Heart left ventricle (tissue), 16 donors: ENCODE data around the gene FAM216B. TPM values are rescaled to one million over a fixed set of nuclear protein-coding genes. Genes with fewer than 3 reads are reported as not detected.

Experiments
- ATAC-seq, 4 donors: fragments of 200-7000 bp; cut with Tn5 transposase; one replicate each; pipeline ENCODE4 v1.9.1; 2020 to 2022; ENCODE audit warnings: moderate library complexity in 4 of 4, mild to moderate bottlenecking in 3 of 4, moderate number of reproducible peaks in 1 of 4
- DNase-seq, 5 donors: peaks; one replicate each; pipeline ENCODE4 v3.0.0-alpha.2; 2020
- H3K27ac ChIP-seq, 12 donors: fragments of 200-600 bp; sonication (generic) in 4 of 12; one replicate each; pipeline versions ENCODE4 v1.5.0 to v1.8.0; 2016 to 2022; ENCODE audit warnings: mild to moderate bottlenecking in 2 of 12
- H3K27me3 ChIP-seq, 9 donors: fragments of 200-600 bp; sonication (generic) in 2 of 9; one replicate each; pipeline versions ENCODE4 v1.5.1 to v1.8.0; 2016 to 2022; ENCODE audit warnings: mild to moderate bottlenecking in 3 of 9
- H3K36me3 ChIP-seq, 9 donors: fragments of 200-600 bp; sonication (generic) in 2 of 9; one replicate each; pipeline versions ENCODE4 v1.5.0 to v1.8.0; 2018 to 2022; ENCODE audit warnings: mild to moderate bottlenecking in 2 of 9
- H3K4me1 ChIP-seq, 12 donors: fragments of 200-600 bp; sonication (generic) in 4 of 12; one replicate each; pipeline versions ENCODE4 v1.5.0 to v1.8.0; 2016 to 2022; ENCODE audit warnings: mild to moderate bottlenecking in 3 of 12
- H3K4me3 ChIP-seq, 12 donors: fragments of 200-600 bp; sonication (generic) in 4 of 12; one replicate each; pipeline versions ENCODE4 v1.5.0 to v1.8.0; 2017 to 2022; ENCODE audit warnings: mild to moderate bottlenecking in 9 of 12, moderate library complexity in 4 of 12
- H3K9me3 ChIP-seq, 12 donors: fragments of 200-600 bp; sonication (generic) in 4 of 12; one replicate each; pipeline versions ENCODE4 v1.5.0 to v1.8.0; 2016 to 2022; ENCODE audit warnings: mild to moderate bottlenecking in 1 of 12
- CTCF ChIP-seq, 12 donors: fragments of 200-600 bp; sonication (generic) in 4 of 12; IDR thresholded peaks; one replicate each; pipeline versions ENCODE4 v1.5.0 to v1.8.0; 2018 to 2022; ENCODE audit warnings: antibody characterized with exemption in 12 of 12, mild to moderate bottlenecking in 5 of 12
- POLR2A ChIP-seq, 2 donors: fragments of 450-650 bp; IDR thresholded peaks; one replicate each; pipeline ENCODE4 v1.6.1; 2017; ENCODE audit warnings: antibody characterized with exemption in 2 of 2, mild to moderate bottlenecking in 2 of 2, moderate library complexity in 2 of 2
- WGBS, 4 donors: extraction: QIAGEN DNeasy Blood & Tissue Kit in 2 of 4; methylation state at CpG; one replicate each; pipeline versions ENCODE4 v1.1.5 to v1.1.7; 2013 to 2018; 5-methylcytosine and 5-hydroxymethylcytosine counted together
- intact Hi-C, 10 donors: fragments of 100-400 bp; cut with DNase I; formaldehyde crosslinking; loops; one replicate each; pipeline versions ENCODE4 v1.11.1 to v1.14.2; 2022
- polyA plus RNA-seq, 2 donors: library from polyadenylated mRNA; stranded (reverse); fragments of 200-250 nt; gene quantifications; one replicate each; pipeline ENCODE4 v1.2.3, GENCODE V29; 2013
- total RNA-seq, 9 donors: library from RNA; depleted of rRNA in 2 of 9; stranded (reverse); fragments of >200 nt in 2 of 9; fragmentation: NEBNext Ultra II Directional in 3 of 9; extraction: Animal tissue kit (Norgen Biotek cat#: 25700) in 3 of 9; gene quantifications; one replicate each; pipeline versions ENCODE4 v1.1.0 to v1.2.4, GENCODE V29; 2016 to 2023
- donor health status: ischemic (EF 13 %, LVEDD 7.1; RV severe dilation, severe dysfunction).
- donor health status: healthy with polysubstance abuse.
- donor health status: DM: no; HTN: yes; CAD: no.
- donor health status: DM: no; HTN: no; CAD: no.
- donor health status: ischemic (EF 25% LVEDD 6.9; RV normal size, moderate dysfunction).
- donor health status: ischemic (EF 25% LVEDD 5.7; RV mildly dilated, moderate dysfunction).
- donor health status: healthy.
- donor health status: DM: yes; HTN: yes; CAD: no.
- donor health status: ischemic (EF 35%, LVEDD 5.7; RV mildly dilated, moderate dysfunction).
- donor health status: nonischemic (EF 11% LVEDD 7.7; RV severe dilation, severe dysfunction).
- donor health status: DM: yes; HTN: yes; CAD: no.
- donor health status: PGD.
- donor health status: ischemic (EF 29% LVEDD 5.4; RV normal size, mild dysfunction).
- donor health status: nonischemic (EF 23%, LVEDD 6.1; RV moderate dilation, normal function).

FAM216B gene
- total and polyA plus RNA-seq, 11 donors, result 0.07 to 1.3 (median 0.67) TPM

- intact Hi-C loops, result loop anchor here in 1 of 10 donors (5.0 kb wide), 1 partner anchor 40 kb away; no protein-coding TSS in a partner anchor
- no peak for DNase-seq
- Histone ChIP-seq H3K36me3 (no peaks in the 10 kb centered on the region), H3K27ac (peak overlapping the region in 6 of 12 donors; percentile 7 to 50 (median 30)), H3K9me3 (no peaks in the 10 kb centered on the region), H3K4me3 (no peak overlapping the region), H3K27me3 (no peaks in the 10 kb centered on the region), H3K4me1 (peaks cover 0 to 11% (median 0%) of the 10 kb centered on the region in 12 donors)
- peak; percentile 32 to 94 (median 82) for ATAC-seq
- TF ChIP-seq POLR2A (IDR thresholded peaks at IDR 0.05) (no peak), CTCF (IDR thresholded peaks at IDR 0.05) (no peak)
- 44 to 51% (median 48%) methylated on average over 4 of the region's 4 CpGs for WGBS, 4 donors
Measured at GRCh38 chr13:42747399-42747873, 33.9 kb upstream of the FAM216B start.

GRCh38 chr13:42750794-42751193 lies 30.6 kb upstream of the FAM216B start:
- intact Hi-C loops, result no loop called here
- Histone ChIP-seq H3K27me3 (no peaks in the 10 kb centered on the region), H3K36me3 (no peaks in the 10 kb centered on the region), H3K27ac (no peak overlapping the region), H3K9me3 (no peaks in the 10 kb centered on the region), H3K4me1 (peaks cover 0 to 12% (median 2%) of the 10 kb centered on the region in 12 donors), H3K4me3 (no peak overlapping the region)
- TF ChIP-seq CTCF (IDR thresholded peaks at IDR 0.05) (no peak), POLR2A (IDR thresholded peaks at IDR 0.05) (no peak)
- WGBS, 4 donors, result 25 to 45% (median 34%) methylated on average over 5 of the region's 5 CpGs
- ATAC-seq, result peak in 2 of 4 donors; percentile 40 to 51
- no peak for DNase-seq

- ATAC-seq (no peak), DNase-seq (no peak)
- no peak for TF ChIP-seq CTCF (IDR thresholded peaks at IDR 0.05)
- no peak for TF ChIP-seq POLR2A (IDR thresholded peaks at IDR 0.05)
- intact Hi-C loops, result no loop called here
- no peak overlapping the region for H3K27ac ChIP-seq
- H3K36me3 ChIP-seq, result no peaks in the 10 kb centered on the region
- no peak overlapping the region for H3K4me3 ChIP-seq
- peaks cover 0 to 12% (median 2%) of the 10 kb centered on the region in 12 donors for H3K4me1 ChIP-seq
- no peaks in the 10 kb centered on the region for H3K9me3 ChIP-seq
- WGBS, 4 donors, result 90 to 97% (median 92%) methylated on average over 3 of the region's 3 CpGs
- H3K27me3 ChIP-seq, result no peaks in the 10 kb centered on the region
Measured at GRCh38 chr13:42751693-42752092, 29.7 kb upstream of the FAM216B start.

GRCh38 chr13:42752731-42753130 lies 28.7 kb upstream of the FAM216B start:
- H3K27ac ChIP-seq, result no peak overlapping the region

More at GRCh38 chr13:42752731-42753130, 28.7 kb upstream of the FAM216B start:
- TF ChIP-seq CTCF (IDR thresholded peaks at IDR 0.05), result no peak
- TF ChIP-seq POLR2A (IDR thresholded peaks at IDR 0.05), result no peak
- DNase-seq (no peak), ATAC-seq (no peak)
- intact Hi-C loops, result no loop called here
- H3K36me3 ChIP-seq, result no peaks in the 10 kb centered on the region
- no peaks in the 10 kb centered on the region for H3K9me3 ChIP-seq
- peaks cover 0 to 12% (median 2%) of the 10 kb centered on the region in 12 donors for H3K4me1 ChIP-seq
- no peak overlapping the region for H3K4me3 ChIP-seq
- no peaks in the 10 kb centered on the region for H3K27me3 ChIP-seq
- WGBS, 4 donors, result 87 to 97% (median 96%) methylated on average over 2 of the region's 2 CpGs
